ENCODE data around the gene BTBD19.

The BTBD19 gene

GRCh38 chr1:44785029-44785380 is 23.3 kb upstream of the BTBD19 start:
- no peak for TF ChIP-seq CTCF (IDR thresholded peaks at IDR 0.05; ENCODE audit: poor library complexity, severe bottlenecking)
- no peak for DNase-seq (ENCODE audit: low spot score)
- H3K27me3 ChIP-seq (ENCODE audit: insufficient read depth, poor library complexity, severe bottlenecking), result no peaks in the 10 kb centered on the region
- no peak overlapping the region for H3K27ac ChIP-seq (ENCODE audit: poor library complexity, severe bottlenecking)
- no peaks in the 10 kb centered on the region for H3K4me1 ChIP-seq (ENCODE audit: insufficient read depth, poor library complexity, severe bottlenecking)
- no peak for ATAC-seq (ENCODE audit: low read depth)
- H3K9me3 ChIP-seq (ENCODE audit: severe bottlenecking), result no peaks in the 10 kb centered on the region
- peaks cover 12% of the 10 kb centered on the region for H3K36me3 ChIP-seq (ENCODE audit: low read depth)
- H3K4me3 ChIP-seq (ENCODE audit: severe bottlenecking), result no peak overlapping the region

GRCh38 chr1:44785501-44786137 is 22.7 kb upstream of the BTBD19 start:
- ATAC-seq (ENCODE audit: low read depth) (no peak), DNase-seq (ENCODE audit: low spot score) (no peak)
- H3K9me3 ChIP-seq (ENCODE audit: severe bottlenecking), result no peaks in the 10 kb centered on the region
- peaks cover 6% of the 10 kb centered on the region for H3K36me3 ChIP-seq (ENCODE audit: low read depth)
- H3K4me3 ChIP-seq (ENCODE audit: severe bottlenecking), result no peak overlapping the region
- no peak overlapping the region for H3K27ac ChIP-seq (ENCODE audit: poor library complexity, severe bottlenecking)
- TF ChIP-seq CTCF (IDR thresholded peaks at IDR 0.05; ENCODE audit: poor library complexity, severe bottlenecking), result no peak
- no peaks in the 10 kb centered on the region for H3K4me1 ChIP-seq (ENCODE audit: insufficient read depth, poor library complexity, severe bottlenecking)
- no peaks in the 10 kb centered on the region for H3K27me3 ChIP-seq (ENCODE audit: insufficient read depth, poor library complexity, severe bottlenecking)

- DNase-seq (ENCODE audit: low spot score) (no peak), ATAC-seq (ENCODE audit: low read depth) (no peak)
- Histone ChIP-seq H3K9me3 (ENCODE audit: severe bottlenecking) (no peaks in the 10 kb centered on the region), H3K4me3 (ENCODE audit: severe bottlenecking) (no peak overlapping the region), H3K36me3 (ENCODE audit: low read depth) (no peaks in the 10 kb centered on the region; the same call in 1 of the 2 replicates), H3K27me3 (ENCODE audit: insufficient read depth, poor library complexity, severe bottlenecking) (no peaks in the 10 kb centered on the region), H3K4me1 (ENCODE audit: insufficient read depth, poor library complexity, severe bottlenecking) (no peaks in the 10 kb centered on the region), H3K27ac (ENCODE audit: poor library complexity, severe bottlenecking) (no peak overlapping the region)
- TF ChIP-seq CTCF (IDR thresholded peaks at IDR 0.05; ENCODE audit: poor library complexity, severe bottlenecking), result peak; percentile 50
Observed at GRCh38 chr1:44786138-44786840, 22.0 kb upstream of the BTBD19 start.

GRCh38 chr1:44786841-44787426 is 21.4 kb upstream of the BTBD19 start:
- TF ChIP-seq CTCF (IDR thresholded peaks at IDR 0.05; ENCODE audit: poor library complexity, severe bottlenecking), result no peak
- Histone ChIP-seq H3K9me3 (ENCODE audit: severe bottlenecking) (no peaks in the 10 kb centered on the region), H3K27me3 (ENCODE audit: insufficient read depth, poor library complexity, severe bottlenecking) (no peaks in the 10 kb centered on the region), H3K36me3 (ENCODE audit: low read depth) (no peaks in the 10 kb centered on the region), H3K4me3 (ENCODE audit: severe bottlenecking) (no peak overlapping the region), H3K27ac (ENCODE audit: poor library complexity, severe bottlenecking) (no peak overlapping the region), H3K4me1 (ENCODE audit: insufficient read depth, poor library complexity, severe bottlenecking) (no peaks in the 10 kb centered on the region)
- no peak for DNase-seq (ENCODE audit: low spot score)
- ATAC-seq (ENCODE audit: low read depth), result no peak

GRCh38 chr1:44787506-44787905 is 20.8 kb upstream of the BTBD19 start:
- ATAC-seq (ENCODE audit: low read depth), result no peak
- no peak overlapping the region for H3K4me3 ChIP-seq (ENCODE audit: severe bottlenecking)
- H3K27me3 ChIP-seq (ENCODE audit: insufficient read depth, poor library complexity, severe bottlenecking), result no peaks in the 10 kb centered on the region

More at GRCh38 chr1:44787506-44787905, 20.8 kb upstream of the BTBD19 start:
- DNase-seq (ENCODE audit: low spot score), result no peak
- no peaks in the 10 kb centered on the region for H3K9me3 ChIP-seq (ENCODE audit: severe bottlenecking)
- H3K36me3 ChIP-seq (ENCODE audit: low read depth), result no peaks in the 10 kb centered on the region
- no peaks in the 10 kb centered on the region for H3K4me1 ChIP-seq (ENCODE audit: insufficient read depth, poor library complexity, severe bottlenecking)
- TF ChIP-seq CTCF (IDR thresholded peaks at IDR 0.05; ENCODE audit: poor library complexity, severe bottlenecking), result no peak
- no peak overlapping the region for H3K27ac ChIP-seq (ENCODE audit: poor library complexity, severe bottlenecking)

Measured in RWPE2 (cell line).